T-cell (primary cell): Measurements from ENCODE around the gene PGBD1. TPM values are rescaled to one million over a fixed set of nuclear protein-coding genes. Genes with fewer than 3 reads are reported as not detected.
A peak's percentile ranks its signal among the peaks of the same experiment; 100 is the strongest.
"Not testable (repeated sequence)": the region's sequence is repeated elsewhere in the genome, so short reads cannot be mapped to it uniquely, and the experiment has no call there.

ENCODE experiments used
- ATAC-seq, 4 experiments: fragments of 200-7000 bp in 3 of 4; fragments of 150-1000 bp in 1 of 4; cut with Tn5 transposase; replicated peaks in 1 of 4; 1 replicate in 3 of 4; 2 replicates in 1 of 4; pipeline ENCODE4 v1.10.0; 2021; ENCODE audit warnings: moderate library complexity in 3 of 4, mild to moderate bottlenecking in 2 of 4, moderate number of reproducible peaks in 1 of 4
- CTCF ChIA-PET, 2 donors: fragments of 300-600 bp; sonication (Branson Sonifier 250); formaldehyde crosslinking; loops; one replicate each; lab custom pipeline; 2022; ENCODE audit warnings: antibody characterized with exemption in 2 of 2; lab: Charles Lee
- POLR2A ChIA-PET, 2 donors: fragments of 300-600 bp; sonication (Branson Sonifier 250); formaldehyde crosslinking; loops; one replicate each; lab custom pipeline; 2022; ENCODE audit warnings: antibody characterized with exemption in 2 of 2; lab: Charles Lee
- DNase-seq, 35 experiments: peaks; one replicate each; pipeline versions ENCODE4 v3.0.0 to v3.0.0-alpha.2; 2013 to 2023
- H3K27ac ChIP-seq: one replicate; pipeline ENCODE4 v1.5.1; 2013; ENCODE audit warnings: low read length
- H3K27me3 ChIP-seq, 2 experiments: replicated peaks in 1 of 2; 1 replicate in 1 of 2; 2 replicates in 1 of 2; pipeline versions ENCODE4 v1.6.1 to v1.7.0; 2013; ENCODE audit warnings: low read length in 1 of 2, mixed read lengths in 1 of 2; ENCODE audit not compliant: control insufficient read depth in 2 of 2, insufficient read depth in 2 of 2; ENCODE audit errors: extremely low read depth in 1 of 2
- H3K36me3 ChIP-seq, 2 donors: 1 replicate in 1 of 2; 2 replicates in 1 of 2; pipeline versions ENCODE4 v1.6.1 to v1.7.0; 2013; ENCODE audit warnings: low read length in 1 of 2; ENCODE audit not compliant: control insufficient read depth in 2 of 2, insufficient read depth in 1 of 2; ENCODE audit errors: extremely low read depth in 1 of 2
- H3K4me1 ChIP-seq, 2 experiments: 1 replicate in 1 of 2; 2 replicates in 1 of 2; pipeline versions ENCODE4 v1.6.1 to v1.7.0; 2013; ENCODE audit warnings: low read length in 2 of 2, mixed read lengths in 1 of 2; ENCODE audit not compliant: insufficient read depth in 2 of 2, control insufficient read depth in 1 of 2; ENCODE audit errors: extremely low read depth in 1 of 2
- H3K4me3 ChIP-seq, 2 donors: 1 replicate in 1 of 2; 2 replicates in 1 of 2; pipeline versions ENCODE4 v1.5.1 to v1.7.0; 2013; ENCODE audit warnings: mild to moderate bottlenecking in 2 of 2, low read length in 1 of 2, moderate library complexity in 1 of 2; ENCODE audit not compliant: control insufficient read depth in 1 of 2; ENCODE audit errors: extremely low read depth in 1 of 2
- H3K9me3 ChIP-seq: 2 replicates; pipeline ENCODE4 v1.7.0; 2013
- H3K27ac Mint-ChIP-seq, 2 donors: one replicate each; pipeline ENCODE4 v1.8.0; 2020 to 2021; ENCODE audit warnings: mild to moderate bottlenecking in 2 of 2, mixed read lengths in 2 of 2
- H3K27me3 Mint-ChIP-seq, 2 donors: one replicate each; pipeline ENCODE4 v1.8.0; 2021 to 2022; ENCODE audit warnings: mixed read lengths in 2 of 2
- H3K36me3 Mint-ChIP-seq: one replicate; pipeline ENCODE4 v1.8.0; 2021; ENCODE audit warnings: mixed read lengths
- H3K4me1 Mint-ChIP-seq, 3 donors: one replicate each; pipeline ENCODE4 v1.8.0; 2020 to 2022; ENCODE audit warnings: mixed read lengths in 3 of 3, mild to moderate bottlenecking in 1 of 3
- H3K4me3 Mint-ChIP-seq, 3 donors: one replicate each; pipeline ENCODE4 v1.8.0; 2020 to 2022; ENCODE audit warnings: mild to moderate bottlenecking in 3 of 3, mixed read lengths in 3 of 3, moderate library complexity in 3 of 3
- H3K9me3 Mint-ChIP-seq, 3 donors: one replicate each; pipeline ENCODE4 v1.8.0; 2020 to 2022; ENCODE audit warnings: mixed read lengths in 3 of 3
- WGBS: methylation state at CpG from one replicate; pipeline ENCODE4 v1.1.5; 2013; ENCODE audit warnings: missing lambda C conversion rate; ENCODE audit not compliant: insufficient coverage; 5-methylcytosine and 5-hydroxymethylcytosine counted together
- total RNA-seq, 35 experiments: library from RNA in 6 of 35; stranded (reverse) in 6 of 35; fragments of 120-200 nt in 1 of 35; gene quantifications; one replicate each; pipeline versions ENCODE4 v1.2.1 to v1.2.4 and lab custom pipeline; 2013 to 2026

PGBD1 gene
- total RNA-seq, 5 donors from 2014 or later (not counting 1 experiment from before 2014, with no cell fraction given): 1.1 to 2.0 (median 1.2) TPM

GRCh38 chr6:28303570-28303969 lies 22.2 kb downstream of the PGBD1 start:
- DNase-seq (peak in 1 of 35 experiments; percentile 6), ATAC-seq (peak in 1 of 4 experiments; percentile 16)
- Mint-ChIP-seq H3K4me3 (peak overlapping the region; percentile 1 to 10 (median 9)), H3K9me3 (peaks cover 0 to 8% (median 3%) of the 10 kb centered on the region in 3 donors), H3K27ac (peak overlapping the region in 1 of 2 donors; percentile 15), H3K36me3 (peaks cover 7% of the 10 kb centered on the region), H3K27me3 (peaks cover 0 to under 1% of the 10 kb centered on the region in 2 donors), H3K4me1 (peaks cover 8 to 13% (median 9%) of the 10 kb centered on the region in 3 donors)
- WGBS: no CpG with 5 or more reads among the region's 3 CpGs
- no peaks in the 10 kb centered on the region for H3K4me1 ChIP-seq
- H3K4me3 ChIP-seq: no peak overlapping the region
- H3K9me3 ChIP-seq: no peaks in the 10 kb centered on the region
- CTCF ChIA-PET: interaction anchor here in 1 of 2 donors (0.8 kb wide), 1 partner anchor 37 kb away, joined by 3 read pairs; the partner anchor contains the start of gene ZSCAN26
- no peaks in the 10 kb centered on the region for H3K36me3 ChIP-seq
- POLR2A ChIA-PET: no interaction called here
- H3K27me3 ChIP-seq: no peaks in the 10 kb centered on the region
- H3K27ac ChIP-seq: no peak overlapping the region

- H3K27me3 Mint-ChIP-seq: peaks cover 8 to 18% of the 10 kb centered on the region in 2 donors
- H3K4me1 ChIP-seq, POLR2A ChIA-PET, H3K4me3 ChIP-seq, DNase-seq, H3K27ac ChIP-seq, H3K36me3 ChIP-seq, CTCF ChIA-PET, H3K9me3 ChIP-seq, H3K9me3 Mint-ChIP-seq, H3K27ac Mint-ChIP-seq, H3K36me3 Mint-ChIP-seq, H3K4me3 Mint-ChIP-seq, ATAC-seq, H3K27me3 ChIP-seq: not testable (repeated sequence)
- peaks cover 8 to 13% (median 9%) of the 10 kb centered on the region in 3 donors for H3K4me1 Mint-ChIP-seq
These were observed 25.0 kb downstream of the PGBD1 start for GRCh38 chr6:28306363-28306762.

- H3K4me3 ChIP-seq: no peak overlapping the region
- Mint-ChIP-seq H3K9me3 (peaks cover 0 to 4% (median 3%) of the 10 kb centered on the region in 3 donors), H3K4me3 (no peak overlapping the region), H3K4me1 (no peaks in the 10 kb centered on the region), H3K27me3 (peaks cover 20 to 35% of the 10 kb centered on the region in 2 donors), H3K27ac (no peak overlapping the region), H3K36me3 (no peaks in the 10 kb centered on the region)
- POLR2A ChIA-PET: no interaction called here
- H3K9me3 ChIP-seq: no peaks in the 10 kb centered on the region
- peaks cover 0 to 16% of the 10 kb centered on the region in 2 experiments for H3K27me3 ChIP-seq
- 71% methylated on average over 6 of the region's 9 CpGs for WGBS
- no peaks in the 10 kb centered on the region for H3K36me3 ChIP-seq
- CTCF ChIA-PET: no interaction called here
- H3K27ac ChIP-seq: no peak overlapping the region
- no peak for DNase-seq
- no peaks in the 10 kb centered on the region for H3K4me1 ChIP-seq
- ATAC-seq: no peak
These were observed 29.9 kb downstream of the PGBD1 start for GRCh38 chr6:28311139-28311823.

GRCh38 chr6:28312939-28313338 lies 31.6 kb downstream of the PGBD1 start:
- Mint-ChIP-seq H3K4me3 (no peak overlapping the region), H3K27me3 (peaks cover 20 to 42% of the 10 kb centered on the region in 2 donors), H3K27ac (no peak overlapping the region), H3K36me3 (no peaks in the 10 kb centered on the region), H3K9me3 (no peaks in the 10 kb centered on the region), H3K4me1 (no peaks in the 10 kb centered on the region)
- POLR2A ChIA-PET: no interaction called here
- H3K9me3 ChIP-seq: no peaks in the 10 kb centered on the region
- 92% methylated on average over 23 of the region's 23 CpGs for WGBS
- no peaks in the 10 kb centered on the region for H3K4me1 ChIP-seq
- ATAC-seq (no peak), DNase-seq (no peak)
- no peaks in the 10 kb centered on the region for H3K36me3 ChIP-seq
- H3K27me3 ChIP-seq: peaks cover 0 to 16% of the 10 kb centered on the region in 2 experiments
- H3K27ac ChIP-seq: no peak overlapping the region
- CTCF ChIA-PET: no interaction called here
- H3K4me3 ChIP-seq: no peak overlapping the region

- Histone ChIP-seq H3K4me1 (no peaks in the 10 kb centered on the region), H3K27me3 (peaks cover 0 to 20% of the 10 kb centered on the region in 2 experiments), H3K36me3 (no peaks in the 10 kb centered on the region), H3K9me3 (no peaks in the 10 kb centered on the region), H3K27ac (no peak overlapping the region), H3K4me3 (no peak overlapping the region)
- WGBS: 94% methylated on average over 2 of the region's 3 CpGs
- POLR2A ChIA-PET: interaction anchor here in 1 of 2 donors (0.5 kb wide), 1 partner anchor 210 kb away, joined by 4 read pairs; no protein-coding TSS in a partner anchor
- ATAC-seq (no peak), DNase-seq (no peak)
- H3K9me3 Mint-ChIP-seq: no peaks in the 10 kb centered on the region
- CTCF ChIA-PET: interaction anchor here in 1 of 2 donors (0.6 kb wide), 1 partner anchor 57 kb away, joined by 5 read pairs; no protein-coding TSS in a partner anchor
- H3K4me1 Mint-ChIP-seq: no peaks in the 10 kb centered on the region
- H3K4me3 Mint-ChIP-seq: no peak overlapping the region
- peaks cover 17 to 32% of the 10 kb centered on the region in 2 donors for H3K27me3 Mint-ChIP-seq
- H3K27ac Mint-ChIP-seq: peak overlapping the region in 1 of 2 donors; percentile 39
- H3K36me3 Mint-ChIP-seq: no peaks in the 10 kb centered on the region
These were observed 34.3 kb downstream of the PGBD1 start for GRCh38 chr6:28315628-28316027.

- 83% methylated on average over 8 of the region's 8 CpGs for WGBS
- H3K36me3 ChIP-seq, H3K4me3 ChIP-seq, H3K4me1 ChIP-seq, H3K27ac ChIP-seq, H3K27me3 ChIP-seq, DNase-seq, H3K4me1 Mint-ChIP-seq, H3K27ac Mint-ChIP-seq, H3K9me3 Mint-ChIP-seq, POLR2A ChIA-PET, ATAC-seq, H3K36me3 Mint-ChIP-seq, H3K9me3 ChIP-seq, H3K4me3 Mint-ChIP-seq: not testable (repeated sequence)
- CTCF ChIA-PET: interaction anchor here (0.6 kb wide), 2 partner anchors 14 to 38 kb away, joined by 3 to 5 read pairs; no protein-coding TSS in a partner anchor
- H3K27me3 Mint-ChIP-seq: peaks cover 12 to 18% of the 10 kb centered on the region in 2 donors
These were observed 36.5 kb downstream of the PGBD1 start for GRCh38 chr6:28317866-28318265.
